Esophagus mucosa (tissue), 1 donor: ENCODE results near the gene FRMD3. TPM values are rescaled to one million over a fixed set of nuclear protein-coding genes. Genes with fewer than 3 reads are reported as not detected.
A peak's percentile ranks its signal among the peaks of the same experiment; 100 is the strongest.

Experiments used
- ATAC-seq: fragments of 200-7000 bp; cut with Tn5 transposase; one replicate; pipeline ENCODE4 v1.9.1; 2020
- total RNA-seq: library from RNA; stranded (reverse); gene quantifications from one replicate; pipeline ENCODE4 v1.2.4, GENCODE V29; 2023
- donor health status: DM: yes; HTN: yes; CAD: no.

The FRMD3 gene
- total RNA-seq, 1 donor from 2014 or later, result 0.60 TPM

DNA sequence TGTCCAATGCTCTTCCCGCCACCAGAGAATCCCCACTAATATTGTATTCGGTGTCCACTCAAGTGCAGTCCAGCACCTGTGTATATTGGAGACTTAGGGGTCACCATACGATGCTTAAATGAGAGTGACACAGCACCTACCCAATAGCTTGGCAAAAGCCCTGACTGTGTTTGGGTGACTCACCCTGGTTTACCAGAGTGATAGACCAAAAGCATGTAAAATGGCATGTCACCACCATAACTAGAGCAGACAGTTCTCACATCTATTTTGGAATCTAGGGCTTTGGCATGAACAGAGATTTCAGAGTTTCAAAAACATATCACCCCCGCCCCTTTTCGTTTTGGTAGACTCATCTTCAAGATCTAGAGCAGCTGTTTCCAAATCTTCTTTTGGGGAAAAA lies 257.9 kb downstream of the FRMD3 start:
- ATAC-seq, result no peak

- ATAC-seq, result no peak
Observed at GRCh38 chr9:83274787-83275186, 263.4 kb downstream of the FRMD3 start.

DNA sequence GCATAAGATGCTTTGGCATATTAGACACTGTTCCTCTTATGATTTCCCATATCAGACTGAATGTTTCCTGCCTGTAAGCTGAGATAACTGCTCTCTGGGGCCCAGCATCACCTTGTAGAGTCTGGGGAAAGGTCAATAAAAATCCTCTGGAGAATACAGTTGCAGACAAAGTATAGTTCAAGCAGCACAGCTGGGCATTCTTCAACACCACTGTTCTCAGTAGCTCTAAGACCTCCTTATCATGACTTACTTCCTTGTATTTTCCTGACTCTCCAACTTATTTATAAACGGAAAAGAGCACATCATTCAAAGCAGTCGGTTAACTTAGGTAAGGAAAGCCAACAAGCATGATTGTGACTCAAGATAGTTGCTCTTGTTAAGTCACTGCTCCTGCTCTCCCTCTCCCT lies 266.5 kb downstream of the FRMD3 start:
- no peak for ATAC-seq

DNA sequence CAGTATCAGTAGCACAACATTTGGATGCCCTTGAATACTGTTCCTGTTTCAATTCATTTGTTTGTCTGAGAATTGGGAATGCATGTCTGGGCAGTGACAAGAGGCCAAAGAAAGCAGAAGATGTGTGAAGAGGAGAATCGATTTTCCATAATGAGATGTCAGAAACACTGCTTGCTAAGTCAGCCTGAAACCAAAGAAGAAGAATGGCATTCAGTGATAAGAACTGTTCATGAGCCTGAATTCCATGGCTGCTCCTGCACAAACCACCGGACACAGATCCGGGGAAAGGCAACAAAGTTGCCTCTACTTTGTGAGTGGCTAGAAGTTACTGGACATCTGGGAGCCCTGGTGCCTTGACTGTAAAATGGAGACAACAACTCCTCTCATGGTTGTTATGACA lies 268.1 kb downstream of the FRMD3 start:
- no peak for ATAC-seq

GRCh38 chr9:83267741-83268140 lies 270.5 kb downstream of the FRMD3 start:
- no peak for ATAC-seq

- no peak for ATAC-seq
Observed at GRCh38 chr9:83266666-83267496, 271.3 kb downstream of the FRMD3 start.

DNA sequence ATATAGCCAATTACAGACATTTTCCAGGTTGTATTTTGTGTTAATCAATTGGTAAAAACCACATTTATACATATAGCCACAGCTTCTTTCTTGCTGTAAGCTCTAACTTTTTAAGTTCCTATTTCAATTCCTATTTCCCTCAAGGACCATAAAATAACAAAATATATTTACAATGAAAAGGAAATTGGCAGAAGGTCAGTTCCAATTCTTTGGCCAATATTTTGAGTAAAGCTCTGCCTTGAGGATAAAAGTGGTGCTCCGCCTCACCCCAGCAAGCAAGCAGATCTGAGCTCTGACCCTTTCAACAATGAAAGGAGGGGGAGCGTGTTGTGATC lies 271.9 kb downstream of the FRMD3 start:
- ATAC-seq, result no peak

DNA sequence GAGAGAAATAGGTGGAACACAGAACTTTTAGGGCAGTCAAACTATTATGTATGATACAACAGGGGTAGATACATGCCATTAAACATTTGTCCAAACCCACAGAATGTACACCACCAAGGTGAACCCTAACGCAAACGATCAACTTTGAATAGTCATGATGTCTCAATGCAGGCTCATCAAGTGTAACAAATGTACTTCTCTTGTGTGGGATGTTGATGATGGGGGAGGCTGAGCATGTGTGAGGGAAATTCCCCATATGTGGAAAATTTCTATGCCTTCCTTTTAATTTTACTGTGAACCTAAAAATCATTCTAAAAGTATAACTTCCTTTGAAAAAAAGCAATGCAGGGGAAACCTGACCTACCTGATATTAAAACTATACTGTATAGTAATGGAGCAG lies 273.9 kb downstream of the FRMD3 start:
- no peak for ATAC-seq

GRCh38 chr9:83259558-83259957 lies 278.6 kb downstream of the FRMD3 start:
- ATAC-seq, result no peak

GRCh38 chr9:83257937-83258891 lies 280.0 kb downstream of the FRMD3 start:
- ATAC-seq, result no peak

DNA sequence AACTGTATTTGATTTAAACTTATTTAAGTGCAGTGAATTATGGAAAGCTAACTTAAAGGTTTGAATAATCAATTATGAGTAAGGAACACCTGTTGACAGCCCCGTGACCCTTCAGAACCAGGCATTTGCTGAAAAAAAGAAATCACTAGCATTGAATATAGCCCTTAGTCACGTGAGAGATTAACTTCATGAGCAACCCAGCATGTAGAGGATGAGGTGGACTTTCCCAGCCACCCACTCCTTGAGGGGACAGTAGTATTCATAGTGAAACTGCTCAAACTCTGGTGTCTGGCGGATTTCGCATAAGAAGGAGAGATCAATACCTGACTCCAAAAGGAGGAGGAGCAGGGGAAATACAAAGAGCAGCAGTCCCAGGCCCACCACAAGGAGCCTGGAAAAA lies 290.5 kb downstream of the FRMD3 start:
- no peak for ATAC-seq

GRCh38 chr9:83245979-83246659 lies 292.1 kb downstream of the FRMD3 start:
- ATAC-seq, result no peak

- peak; percentile 32 for ATAC-seq
Observed at GRCh38 chr9:83242066-83242465, 296.1 kb downstream of the FRMD3 start.

DNA sequence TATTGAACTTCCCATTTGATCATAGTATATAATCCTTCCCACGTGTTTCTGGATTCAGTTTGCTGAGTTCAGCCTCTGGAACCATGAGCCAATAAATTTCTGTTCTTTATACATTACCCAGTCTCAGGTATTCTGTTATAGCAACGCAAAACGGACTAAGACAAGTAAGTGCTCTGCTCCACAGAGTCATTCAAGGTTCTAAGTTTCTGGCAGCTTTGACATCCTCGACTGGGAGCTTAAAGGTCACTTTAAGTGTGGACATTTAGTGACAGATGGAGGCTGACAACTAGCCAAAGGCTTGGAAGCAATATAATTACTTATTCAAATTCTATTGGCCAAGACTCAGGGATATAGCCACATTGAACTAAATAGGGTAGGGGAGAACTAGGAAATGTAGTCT lies 297.5 kb downstream of the FRMD3 start:
- no peak for ATAC-seq

- no peak for ATAC-seq
Observed at GRCh38 chr9:83239747-83240146, 298.5 kb downstream of the FRMD3 start.

DNA sequence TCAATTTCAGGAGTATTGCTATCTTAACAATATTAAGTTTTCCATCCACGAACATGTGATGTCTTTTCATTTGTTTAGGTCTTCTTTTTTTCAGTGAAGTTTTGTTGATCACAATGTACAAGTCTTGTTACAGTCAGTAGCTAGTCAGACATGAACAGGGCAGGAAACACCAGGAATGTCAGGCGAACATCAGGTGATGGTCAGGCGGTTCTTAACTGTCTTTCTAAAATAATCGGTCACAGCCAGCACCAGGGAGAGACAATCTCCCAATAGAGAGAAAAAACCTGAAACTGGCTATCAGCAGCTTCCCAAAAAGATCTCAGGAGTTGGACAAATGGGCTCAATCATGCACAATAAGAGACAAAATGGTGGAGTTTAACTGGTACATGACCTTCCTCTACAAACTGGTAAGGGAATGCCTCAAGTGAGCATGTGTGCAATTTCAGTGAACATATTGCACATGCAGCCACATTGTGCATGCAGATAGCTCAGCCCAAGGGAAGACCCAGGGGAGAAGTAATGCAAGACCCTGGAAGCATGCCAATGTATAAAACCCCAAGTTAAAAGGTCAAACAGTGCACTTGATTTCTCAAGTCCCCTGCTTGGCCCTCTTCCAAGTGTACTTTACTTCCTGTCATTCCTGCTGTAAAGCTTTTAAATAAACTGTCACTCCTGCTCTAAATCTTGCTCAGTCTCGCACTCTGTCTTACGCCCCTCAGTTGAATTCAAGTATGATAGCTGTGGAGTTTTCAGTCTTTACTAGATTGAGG lies 299.1 kb downstream of the FRMD3 start:
- no peak for ATAC-seq

GRCh38 chr9:83236029-83236696 lies 302.0 kb downstream of the FRMD3 start:
- ATAC-seq, result no peak

GRCh38 chr9:83235526-83235925 lies 302.7 kb downstream of the FRMD3 start:
- ATAC-seq, result no peak

- ATAC-seq, result no peak
Observed at GRCh38 chr9:83234541-83234940, 303.7 kb downstream of the FRMD3 start.

DNA sequence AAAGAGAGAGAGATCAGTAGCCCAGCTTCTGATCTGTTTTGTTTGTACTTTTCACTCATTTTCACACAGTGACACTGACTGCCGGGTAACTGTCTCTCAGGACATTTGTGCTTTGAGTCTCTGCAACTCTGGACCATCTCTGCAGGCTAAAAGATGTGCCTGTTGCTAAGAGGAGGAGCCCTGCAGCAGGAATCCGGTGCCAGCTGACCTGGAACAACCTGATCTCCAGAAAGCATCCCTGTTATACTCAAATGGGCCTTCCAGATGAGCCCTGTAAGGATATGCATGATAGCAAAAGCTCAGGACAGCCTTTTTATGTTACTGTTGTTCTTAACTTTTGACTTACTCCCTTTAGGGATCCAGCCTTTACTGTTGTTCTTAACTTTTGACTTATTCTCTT lies 304.6 kb downstream of the FRMD3 start:
- no peak for ATAC-seq

DNA sequence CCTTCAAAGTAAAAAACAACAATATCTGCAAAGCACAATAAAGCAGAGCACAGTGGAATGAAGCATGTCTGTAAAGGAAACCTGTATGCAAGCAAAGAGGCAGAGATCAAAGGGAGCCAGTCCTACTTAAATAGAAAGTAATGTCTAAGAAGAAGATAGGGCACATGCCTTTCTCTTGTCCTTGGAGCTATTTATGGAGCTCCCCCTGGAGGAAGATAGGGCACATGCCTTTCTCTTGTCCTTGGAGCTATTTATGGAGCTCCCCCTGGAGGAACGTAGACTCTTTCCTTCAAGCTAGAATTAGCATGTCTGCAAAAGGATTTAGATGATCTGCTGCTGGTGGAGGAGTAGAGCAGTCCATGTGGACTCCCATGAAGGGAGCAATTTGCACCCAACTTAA lies 307.2 kb downstream of the FRMD3 start:
- peak; percentile 42 for ATAC-seq

DNA sequence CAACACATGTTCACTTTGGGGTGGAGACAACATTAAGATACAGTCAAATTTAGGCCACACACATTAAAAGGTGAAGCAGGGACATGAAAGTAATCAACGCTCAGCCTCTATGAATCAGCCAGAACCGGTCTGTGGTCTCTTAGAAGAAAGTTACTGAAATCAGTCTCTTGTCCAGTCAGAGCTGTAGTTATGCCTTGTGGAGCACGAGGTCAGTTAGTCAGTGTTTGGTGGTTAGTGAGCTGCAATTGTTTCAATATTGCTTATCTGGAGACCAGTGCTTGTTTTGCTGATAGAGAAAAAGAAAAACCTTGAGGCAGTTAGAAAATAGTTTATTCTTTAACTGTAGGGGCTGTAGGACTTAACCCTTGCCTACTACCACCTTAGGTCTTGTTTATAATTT lies 317.5 kb downstream of the FRMD3 start:
- ATAC-seq, result peak; percentile 74
